GM23338 (cell line): ENCODE results near the gene PDIK1L. TPM values are rescaled to one million over a fixed set of nuclear protein-coding genes. Genes with fewer than 3 reads are reported as not detected.
A peak's percentile ranks its signal among the peaks of the same experiment; 100 is the strongest.

Experiments
- ATAC-seq: fragments of 200-7000 bp; cut with Tn5 transposase; 3 replicates; pipeline ENCODE4 v1.9.1; 2020
- DNase-seq: peaks from one replicate; pipeline ENCODE4 v3.0.0-alpha.2; 2015; ENCODE audit warnings: low spot score
- H2AFZ ChIP-seq: fragments of 200-600 bp; sonication (generic); 2 replicates; pipeline ENCODE4 v1.8.0; 2016; ENCODE audit warnings: antibody characterized with exemption, mild to moderate bottlenecking, moderate library complexity
- H3F3A ChIP-seq: fragments of 200-600 bp; sonication (generic); replicated peaks from 2 replicates; pipeline ENCODE4 v1.8.0; 2017; ENCODE audit warnings: antibody characterized with exemption, mixed run types, low read depth
- H3K27ac ChIP-seq: fragments of 200-600 bp; sonication (generic); 2 replicates; pipeline ENCODE4 v1.6.1; 2016; ENCODE audit warnings: low read depth
- H3K27me3 ChIP-seq: fragments of 200-600 bp; sonication (generic); 2 replicates; pipeline ENCODE4 v1.8.0; 2016; ENCODE audit warnings: mild to moderate bottlenecking, mixed run types, moderate library complexity; ENCODE audit not compliant: insufficient read depth
- H3K36me3 ChIP-seq: fragments of 200-600 bp; sonication (generic); 2 replicates; pipeline ENCODE4 v1.8.0; 2016; ENCODE audit warnings: mild to moderate bottlenecking; ENCODE audit not compliant: insufficient read depth
- H3K4me1 ChIP-seq: fragments of 200-600 bp; sonication (generic); 2 replicates; pipeline ENCODE4 v1.8.0; 2016; ENCODE audit warnings: mild to moderate bottlenecking, moderate library complexity; ENCODE audit not compliant: insufficient read depth
- H3K4me2 ChIP-seq: fragments of 200-600 bp; sonication (generic); 2 replicates; pipeline ENCODE4 v1.7.1; 2017; ENCODE audit warnings: mixed run types
- H3K4me3 ChIP-seq: fragments of 200-600 bp; sonication (generic); 2 replicates; pipeline ENCODE4 v1.6.1; 2016; ENCODE audit warnings: mixed run types
- H3K79me2 ChIP-seq: fragments of 200-600 bp; sonication (generic); replicated peaks from 2 replicates; pipeline ENCODE4 v1.8.0; 2017; ENCODE audit warnings: mild to moderate bottlenecking; ENCODE audit not compliant: insufficient read depth
- H3K9me2 ChIP-seq: fragments of 200-600 bp; sonication (generic); 2 replicates; pipeline ENCODE4 v1.8.0; 2017; ENCODE audit not compliant: insufficient read depth
- H4K20me1 ChIP-seq: fragments of 200-600 bp; sonication (generic); replicated peaks from 2 replicates; pipeline ENCODE4 v1.8.0; 2017; ENCODE audit warnings: mild to moderate bottlenecking; ENCODE audit not compliant: insufficient read depth
- H3K27ac Mint-ChIP-seq: 2 replicates; pipeline ENCODE4 v1.8.0; 2020; ENCODE audit warnings: inconsistent platforms, mild to moderate bottlenecking, moderate library complexity, mixed read lengths
- H3K27me3 Mint-ChIP-seq: 3 replicates; pipeline ENCODE4 v1.8.0; 2022; ENCODE audit warnings: low read depth, mild to moderate bottlenecking, moderate library complexity, mixed read lengths, inconsistent platforms; ENCODE audit not compliant: insufficient read depth, poor library complexity
- H3K36me3 Mint-ChIP-seq: 3 replicates; pipeline ENCODE4 v1.8.0; 2021; ENCODE audit warnings: low read depth, mild to moderate bottlenecking, inconsistent platforms, moderate library complexity, mixed read lengths
- H3K4me1 Mint-ChIP-seq: 3 replicates; pipeline ENCODE4 v1.8.0; 2020; ENCODE audit warnings: mild to moderate bottlenecking, inconsistent platforms, mixed read lengths
- H3K4me3 Mint-ChIP-seq: 3 replicates; pipeline ENCODE4 v1.8.0; 2021; ENCODE audit warnings: moderate library complexity, mild to moderate bottlenecking, inconsistent platforms, mixed read lengths
- H3K9me3 Mint-ChIP-seq: 3 replicates; pipeline ENCODE4 v1.8.0; 2020; ENCODE audit warnings: moderate library complexity, mild to moderate bottlenecking, inconsistent platforms, mixed read lengths
- CTCF ChIP-seq, 2 experiments: fragments of 200-600 bp in 1 of 2; sonication (generic) in 1 of 2; conservative IDR thresholded peaks; 2 replicates each; pipeline versions ENCODE4 v1.5.1 to v1.6.1; 2016 to 2017; ENCODE audit warnings: antibody characterized with exemption in 2 of 2, low read depth in 2 of 2, mild to moderate bottlenecking in 2 of 2, moderate library complexity in 1 of 2
- ETS1 ChIP-seq: IDR thresholded peaks from 2 replicates; pipeline ENCODE4 v1.6.1; 2016; ENCODE audit warnings: antibody characterized with exemption
- EZH2 ChIP-seq: fragments of 200-600 bp; sonication (generic); IDR thresholded peaks from one replicate; pipeline ENCODE4 v1.8.0; 2017; ENCODE audit warnings: antibody characterized with exemption, mild to moderate bottlenecking, low read depth; ENCODE audit not compliant: unreplicated experiment
- EZH2phosphoT487 ChIP-seq: fragments of 200-600 bp; sonication (generic); IDR thresholded peaks from one replicate; pipeline ENCODE4 v1.8.1; 2018; ENCODE audit warnings: antibody characterized with exemption; ENCODE audit not compliant: unreplicated experiment
- JUNB ChIP-seq: IDR thresholded peaks from one replicate; pipeline ENCODE4 v1.6.1; 2016; ENCODE audit warnings: antibody characterized with exemption; ENCODE audit not compliant: unreplicated experiment
- NANOG ChIP-seq: IDR thresholded peaks from 2 replicates; pipeline ENCODE4 v1.6.1; 2016; ENCODE audit warnings: antibody characterized with exemption, borderline replicate concordance
- POLR2AphosphoS5 ChIP-seq: IDR thresholded peaks from 2 replicates; pipeline ENCODE4 v1.6.1; 2016; ENCODE audit warnings: antibody characterized with exemption, low read depth
- REST ChIP-seq: IDR thresholded peaks from one replicate; pipeline ENCODE4 v1.6.1; 2018; ENCODE audit warnings: antibody characterized with exemption; ENCODE audit not compliant: unreplicated experiment
- ZNF114 ChIP-seq: fragments of 250-450 bp; sonication (Bioruptor Pico); IDR thresholded peaks from 2 replicates; pipeline ENCODE4 v1.5.0; 2020; ENCODE audit warnings: mild to moderate bottlenecking, moderate library complexity
- ZNF331 ChIP-seq: fragments of 250-450 bp; sonication (Bioruptor Pico); IDR thresholded peaks from 2 replicates; pipeline ENCODE4 v1.5.0; 2020; ENCODE audit warnings: low read depth, mild to moderate bottlenecking, moderate library complexity
- ZNF462 ChIP-seq: fragments of 250-450 bp; sonication (Bioruptor Pico); IDR thresholded peaks from 2 replicates; pipeline ENCODE4 v1.5.0; 2020; ENCODE audit warnings: mild to moderate bottlenecking, moderate library complexity
- polyA plus RNA-seq: library from polyadenylated mRNA; unstranded; fragments of >200 nt; fragmentation: Nextera tagmentation; extraction: Ambion mirVana; gene quantifications from 2 replicates; pipeline ENCODE4 v1.2.1, GENCODE V29; 2016
- total RNA-seq: library from RNA; depleted of rRNA; stranded (reverse); fragments of >200 nt; shearing (Covaris generic); gene quantifications from 2 replicates; pipeline ENCODE4 v1.2.3, GENCODE V29; 2014

Gene PDIK1L
- total and polyA plus RNA-seq, 2 experiments from 2014 or later, result 1.6 to 3.0 TPM

GRCh38 chr1:26129778-26130177, 18.2 kb downstream of the PDIK1L start (continued):
- no peak for TF ChIP-seq ZNF462
- TF ChIP-seq JUNB, result no peak

GRCh38 chr1:26130695-26131094, 19.1 kb downstream of the PDIK1L start:
- TF ChIP-seq CTCF (conservative IDR thresholded peaks at IDR 0.05; ENCODE audit: low read depth in 2 of 2), result no peak
- TF ChIP-seq EZH2phosphoT487, result no peak
- TF ChIP-seq POLR2AphosphoS5, result no peak
- TF ChIP-seq REST, result no peak
- TF ChIP-seq NANOG, result no peak
- no peak for TF ChIP-seq JUNB
- no peak for TF ChIP-seq ETS1
- no peak for TF ChIP-seq EZH2
- TF ChIP-seq ZNF331 (CRISPR knock-in tag), result no peak
- TF ChIP-seq ZNF114, result no peak
- no peaks in the 10 kb centered on the region; the same call in 2 of the 3 replicates for H3K9me3 Mint-ChIP-seq
- no peaks in the 10 kb centered on the region for H3K36me3 ChIP-seq
- no peaks in the 10 kb centered on the region for H3K27me3 Mint-ChIP-seq
- H3K4me2 ChIP-seq, result no peak overlapping the region
- no peaks in the 10 kb centered on the region for H3K9me2 ChIP-seq
- no peak overlapping the region for H3K4me3 Mint-ChIP-seq
- H3K79me2 ChIP-seq, result no peaks in the 10 kb centered on the region
- H3F3A ChIP-seq, result no peaks in the 10 kb centered on the region
- H3K4me3 ChIP-seq, result no peak overlapping the region
- H3K27ac ChIP-seq, result no peak overlapping the region
- H3K36me3 Mint-ChIP-seq, result no peaks in the 10 kb centered on the region
- H3K27ac Mint-ChIP-seq, result no peak overlapping the region
- no peak for ATAC-seq
- no peak for DNase-seq
- no peaks in the 10 kb centered on the region for H4K20me1 ChIP-seq
- H3K4me1 Mint-ChIP-seq, result peaks cover 10% of the 10 kb centered on the region; the same call in 2 of the 3 replicates
- peak overlapping the region; percentile 16; the same call in 1 of the 2 replicates for H2AFZ ChIP-seq
- H3K27me3 ChIP-seq, result no peaks in the 10 kb centered on the region
- H3K4me1 ChIP-seq, result no peaks in the 10 kb centered on the region
